Measurements from ENCODE around the gene BACH1. TPM values are rescaled to one million over a fixed set of nuclear protein-coding genes. Genes with fewer than 3 reads are reported as not detected.

The BACH1 gene
- total RNA-seq, 2 experiments from 2014 or later: 18.6 to 38.4 TPM

GRCh38 chr21:29334717-29335428 lies 36.2 kb downstream of the BACH1 start:
- H3K36me3 ChIP-seq (ENCODE audit: insufficient read depth, low read length): peaks cover 6% of the 10 kb centered on the region; the same call in 1 of the 2 replicates
- no peaks in the 10 kb centered on the region for H3K4me1 ChIP-seq (ENCODE audit: insufficient read depth, low read length, poor library complexity, severe bottlenecking)
- no peak overlapping the region for H3K4me3 ChIP-seq (ENCODE audit: low read depth, low read length, poor library complexity, severe bottlenecking)
- ChIA-PET CTCF (ENCODE audit: unreplicated experiment) (no interaction called here), POLR2A (interaction anchor here (1.7 kb wide), 2 partner anchors 13 to 26 kb away, joined by 4 to 5 read pairs; no protein-coding TSS in a partner anchor)
- no peaks in the 10 kb centered on the region for H4K20me1 ChIP-seq (ENCODE audit: insufficient read depth, low read length)
- no peak overlapping the region for H3K27ac ChIP-seq (ENCODE audit: low read depth, low read length, poor library complexity, severe bottlenecking)
- H3K9me3 ChIP-seq (ENCODE audit: low read length): no peaks in the 10 kb centered on the region
- H2AFZ ChIP-seq (ENCODE audit: low read length): no peak overlapping the region
- no peak for TF ChIP-seq CTCF (conservative IDR thresholded peaks at IDR 0.05; ENCODE audit: low read length)
- no peak for TF ChIP-seq EZH2phosphoT487 (IDR thresholded peaks at IDR 0.05; ENCODE audit: borderline replicate concordance, low read depth, low read length)
- no TSS peak for BruUV-seq (replicated peaks)
- H3K9me2 ChIP-seq (ENCODE audit: insufficient read depth, low read length): no peaks in the 10 kb centered on the region
- DNase-seq (ENCODE audit: low spot score): no peak
- H3K4me2 ChIP-seq (ENCODE audit: low read length): no peak overlapping the region
- H3K79me2 ChIP-seq (ENCODE audit: insufficient read depth, low read depth, low read length): no peaks in the 10 kb centered on the region
- intact Hi-C loops (cut with micrococcal nuclease; ENCODE audit: unreplicated experiment): no loop called here

- H2AFZ ChIP-seq (ENCODE audit: low read length): no peak overlapping the region
- no peaks in the 10 kb centered on the region for H3K9me2 ChIP-seq (ENCODE audit: insufficient read depth, low read length)
- BruUV-seq (replicated peaks): no TSS peak
- ChIA-PET CTCF (ENCODE audit: unreplicated experiment) (no interaction called here), POLR2A (interaction anchor here (1.7 kb wide), 1 partner anchor 25 kb away, joined by 5 read pairs; no protein-coding TSS in a partner anchor)
- DNase-seq (ENCODE audit: low spot score): no peak
- no peak overlapping the region for H3K27ac ChIP-seq (ENCODE audit: low read depth, low read length, poor library complexity, severe bottlenecking)
- no peaks in the 10 kb centered on the region for H3K9me3 ChIP-seq (ENCODE audit: low read length)
- TF ChIP-seq EZH2phosphoT487 (IDR thresholded peaks at IDR 0.05; ENCODE audit: borderline replicate concordance, low read depth, low read length) (no peak), CTCF (conservative IDR thresholded peaks at IDR 0.05; ENCODE audit: low read length) (0 out of 2 replicates have a peak, but pooled peaks have one; percentile 30)
- peaks cover 6% of the 10 kb centered on the region; the same call in 1 of the 2 replicates for H3K36me3 ChIP-seq (ENCODE audit: insufficient read depth, low read length)
- intact Hi-C loops (cut with micrococcal nuclease; ENCODE audit: unreplicated experiment): no loop called here
- no peaks in the 10 kb centered on the region for H3K4me1 ChIP-seq (ENCODE audit: insufficient read depth, low read length, poor library complexity, severe bottlenecking)
- no peaks in the 10 kb centered on the region for H4K20me1 ChIP-seq (ENCODE audit: insufficient read depth, low read length)
- no peak overlapping the region for H3K4me3 ChIP-seq (ENCODE audit: low read depth, low read length, poor library complexity, severe bottlenecking)
- H3K79me2 ChIP-seq (ENCODE audit: insufficient read depth, low read depth, low read length): no peaks in the 10 kb centered on the region
- H3K4me2 ChIP-seq (ENCODE audit: low read length): no peak overlapping the region
These were observed 37.0 kb downstream of the BACH1 start for GRCh38 chr21:29335720-29336119.

- no TSS peak for BruUV-seq (replicated peaks)
- TF ChIP-seq EZH2phosphoT487 (IDR thresholded peaks at IDR 0.05; ENCODE audit: borderline replicate concordance, low read depth, low read length): no peak
- TF ChIP-seq CTCF (conservative IDR thresholded peaks at IDR 0.05; ENCODE audit: low read length): no peak
- no peak for DNase-seq (ENCODE audit: low spot score)
- Histone ChIP-seq H4K20me1 (ENCODE audit: insufficient read depth, low read length) (no peaks in the 10 kb centered on the region), H3K27ac (ENCODE audit: low read depth, low read length, poor library complexity, severe bottlenecking) (no peak overlapping the region), H3K4me2 (ENCODE audit: low read length) (no peak overlapping the region), H3K4me3 (ENCODE audit: low read depth, low read length, poor library complexity, severe bottlenecking) (no peak overlapping the region), H3K4me1 (ENCODE audit: insufficient read depth, low read length, poor library complexity, severe bottlenecking) (no peaks in the 10 kb centered on the region), H3K9me3 (ENCODE audit: low read length) (no peaks in the 10 kb centered on the region), H2AFZ (ENCODE audit: low read length) (no peak overlapping the region), H3K9me2 (ENCODE audit: insufficient read depth, low read length) (no peaks in the 10 kb centered on the region), H3K36me3 (ENCODE audit: insufficient read depth, low read length) (peaks cover 4% of the 10 kb centered on the region; the same call in 1 of the 2 replicates), H3K79me2 (ENCODE audit: insufficient read depth, low read depth, low read length) (no peaks in the 10 kb centered on the region)
- intact Hi-C loops (cut with micrococcal nuclease; ENCODE audit: unreplicated experiment): no loop called here
- ChIA-PET POLR2A (interaction anchor here (1.2 to 2.1 kb wide), 3 partner anchors 21 to 37 kb away, joined by 3 to 6 read pairs (median 5); no protein-coding TSS in a partner anchor), CTCF (ENCODE audit: unreplicated experiment) (no interaction called here)
These were observed 39.5 kb downstream of the BACH1 start for GRCh38 chr21:29338256-29338655.

All from OCI-LY7 (cell line).